Coronary artery (tissue), 2 donors: ENCODE data around the gene CACNA1C.

Experiments
- DNase-seq: peaks from one replicate; pipeline ENCODE4 v3.0.0-alpha.2; 2017; ENCODE audit warnings: low spot score
- H3K27ac ChIP-seq, 2 donors: fragments of 200-600 bp; sonication (generic); one replicate each; pipeline ENCODE4 v1.5.1; 2016 to 2019
- H3K4me3 ChIP-seq: fragments of 200-600 bp; sonication (generic); 2 replicates; pipeline ENCODE4 v1.5.1; 2016; ENCODE audit warnings: mild to moderate bottlenecking, moderate library complexity
- TF ChIP-seq, protein P1 (sequence below): fragments of 200-600 bp; sonication (generic); IDR thresholded peaks from one replicate; pipeline ENCODE4 v1.5.1; 2019; ENCODE audit warnings: antibody characterized with exemption

CACNA1C gene

DNA sequence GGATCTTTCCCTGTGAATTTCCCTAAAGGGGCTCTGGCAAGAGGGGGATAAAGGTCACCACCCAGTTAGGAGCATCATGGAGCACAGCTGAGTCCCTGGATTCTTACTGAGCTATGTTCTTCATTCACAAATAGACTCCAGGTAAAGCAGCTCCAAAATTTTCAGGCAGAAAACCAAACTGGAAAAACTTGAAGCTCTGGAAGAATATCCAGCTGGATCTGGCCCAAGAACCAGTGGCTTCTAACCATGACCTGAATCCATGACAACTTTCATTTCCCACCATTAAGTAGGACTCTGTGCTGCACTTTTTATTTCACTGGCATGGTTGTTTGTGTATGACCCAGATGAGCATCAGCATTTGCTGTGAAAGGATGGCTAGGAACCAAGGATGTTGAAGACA lies 561.6 kb downstream of the CACNA1C start:
- TF ChIP-seq, protein P1, sequence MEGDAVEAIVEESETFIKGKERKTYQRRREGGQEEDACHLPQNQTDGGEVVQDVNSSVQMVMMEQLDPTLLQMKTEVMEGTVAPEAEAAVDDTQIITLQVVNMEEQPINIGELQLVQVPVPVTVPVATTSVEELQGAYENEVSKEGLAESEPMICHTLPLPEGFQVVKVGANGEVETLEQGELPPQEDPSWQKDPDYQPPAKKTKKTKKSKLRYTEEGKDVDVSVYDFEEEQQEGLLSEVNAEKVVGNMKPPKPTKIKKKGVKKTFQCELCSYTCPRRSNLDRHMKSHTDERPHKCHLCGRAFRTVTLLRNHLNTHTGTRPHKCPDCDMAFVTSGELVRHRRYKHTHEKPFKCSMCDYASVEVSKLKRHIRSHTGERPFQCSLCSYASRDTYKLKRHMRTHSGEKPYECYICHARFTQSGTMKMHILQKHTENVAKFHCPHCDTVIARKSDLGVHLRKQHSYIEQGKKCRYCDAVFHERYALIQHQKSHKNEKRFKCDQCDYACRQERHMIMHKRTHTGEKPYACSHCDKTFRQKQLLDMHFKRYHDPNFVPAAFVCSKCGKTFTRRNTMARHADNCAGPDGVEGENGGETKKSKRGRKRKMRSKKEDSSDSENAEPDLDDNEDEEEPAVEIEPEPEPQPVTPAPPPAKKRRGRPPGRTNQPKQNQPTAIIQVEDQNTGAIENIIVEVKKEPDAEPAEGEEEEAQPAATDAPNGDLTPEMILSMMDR = no peak
- no peak overlapping the region for H3K4me3 ChIP-seq
- H3K27ac ChIP-seq = peak overlapping the region; percentile 74 to 79
- no peak for DNase-seq

- TF ChIP-seq, protein P1 = no peak
- peak overlapping the region; percentile 8 to 59 for H3K27ac ChIP-seq
- DNase-seq = no peak
- no peak overlapping the region for H3K4me3 ChIP-seq
These were observed 563.0 kb downstream of the CACNA1C start for GRCh38 chr12:2615665-2616402.

- H3K4me3 ChIP-seq = no peak overlapping the region
- TF ChIP-seq, protein P1 = no peak
- H3K27ac ChIP-seq = peak overlapping the region in 1 of 2 donors; percentile 59
- DNase-seq = no peak
These were observed 564.0 kb downstream of the CACNA1C start for GRCh38 chr12:2616763-2617162.

DNA sequence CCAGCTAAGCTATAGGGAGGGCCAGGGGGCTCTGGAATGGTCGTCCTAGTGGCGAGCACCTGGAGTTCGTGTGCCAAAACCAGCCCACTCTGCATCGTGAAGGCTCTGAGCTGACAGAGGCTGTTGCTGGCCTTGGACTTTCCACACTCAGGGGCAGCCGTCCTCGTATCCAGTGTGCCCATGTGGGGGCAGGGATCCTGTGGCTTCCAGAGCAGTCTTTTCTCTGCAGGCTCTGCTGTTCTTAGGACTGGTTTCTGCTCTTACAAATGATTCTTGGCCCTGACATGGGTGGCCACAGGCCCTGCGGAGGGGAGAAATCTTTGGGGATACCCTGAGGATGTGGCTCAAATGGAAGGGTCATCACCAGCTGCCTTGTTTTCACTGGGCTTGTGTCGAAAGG lies 564.6 kb downstream of the CACNA1C start:
- Histone ChIP-seq H3K4me3 (no peak overlapping the region), H3K27ac (peak overlapping the region in 1 of 2 donors; percentile 59)
- no peak for DNase-seq
- TF ChIP-seq, protein P1 = no peak

- TF ChIP-seq, protein P1 = no peak
- Histone ChIP-seq H3K27ac (no peak overlapping the region), H3K4me3 (no peak overlapping the region)
- no peak for DNase-seq
These were observed 565.7 kb downstream of the CACNA1C start for GRCh38 chr12:2618291-2618995.

DNA sequence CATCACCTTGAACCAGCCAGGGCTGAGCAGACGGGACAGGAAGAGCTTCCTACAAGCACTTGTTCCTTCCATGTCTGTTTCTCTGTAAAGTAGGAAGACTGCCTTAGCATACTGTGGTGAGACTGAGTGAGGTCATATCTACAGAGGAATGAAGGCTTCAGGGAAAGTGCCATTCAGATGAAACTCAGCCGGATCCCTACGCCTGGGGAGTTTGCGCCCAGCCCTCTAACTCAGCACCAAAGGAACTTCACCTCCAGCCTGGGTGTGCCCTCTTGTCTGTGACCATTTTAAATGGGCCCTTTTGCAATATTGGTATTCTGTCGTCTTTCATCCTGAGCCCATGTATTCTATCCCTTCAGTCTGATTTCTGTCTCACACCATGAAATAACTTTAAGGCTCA lies 566.3 kb downstream of the CACNA1C start:
- H3K4me3 ChIP-seq = no peak overlapping the region
- TF ChIP-seq, protein P1 = no peak
- H3K27ac ChIP-seq = no peak overlapping the region
- no peak for DNase-seq

GRCh38 chr12:2622460-2622859 lies 569.7 kb downstream of the CACNA1C start:
- no peak overlapping the region for H3K4me3 ChIP-seq
- H3K27ac ChIP-seq = peak overlapping the region in 1 of 2 donors; percentile 17
- TF ChIP-seq, protein P1 = no peak
- DNase-seq = no peak
